ENCODE data around the gene TTI1. TPM values are rescaled to one million over a fixed set of nuclear protein-coding genes. Genes with fewer than 3 reads are reported as not detected.

Gene TTI1
- total and polyA plus RNA-seq, 8 donors = 3.1 to 27.2 (median 6.7) TPM

GRCh38 chr20:37941992-37942391 lies 91.3 kb downstream of the TTI1 start:
- H3K9me3 ChIP-seq = no peaks in the 10 kb centered on the region
- no peaks in the 10 kb centered on the region for H3K36me3 ChIP-seq
- H3K4me1 ChIP-seq = peaks cover 0 to 3% (median 0%) of the 10 kb centered on the region in 4 donors
- no peak overlapping the region for H3K4me3 ChIP-seq
- peak in 1 of 2 donors; percentile 3 for DNase-seq
- intact Hi-C loops (cut with DNase I; ENCODE audit: low total_unique reads) = no loop called here
- no peak overlapping the region for H3K27ac ChIP-seq
- 84 to 96% (median 94%) methylated on average over 6 of the region's 6 CpGs for WGBS, 5 donors
- TF ChIP-seq POLR2A (IDR thresholded peaks at IDR 0.05) = no peak
- TF ChIP-seq POLR2AphosphoS5 (IDR thresholded peaks at IDR 0.05) = no peak
- no peak for TF ChIP-seq CTCF (IDR thresholded peaks at IDR 0.05)
- no peak for TF ChIP-seq EP300 (IDR thresholded peaks at IDR 0.05)
- peaks cover 0 to 13% (median 0%) of the 10 kb centered on the region in 3 donors for H3K27me3 ChIP-seq

DNA sequence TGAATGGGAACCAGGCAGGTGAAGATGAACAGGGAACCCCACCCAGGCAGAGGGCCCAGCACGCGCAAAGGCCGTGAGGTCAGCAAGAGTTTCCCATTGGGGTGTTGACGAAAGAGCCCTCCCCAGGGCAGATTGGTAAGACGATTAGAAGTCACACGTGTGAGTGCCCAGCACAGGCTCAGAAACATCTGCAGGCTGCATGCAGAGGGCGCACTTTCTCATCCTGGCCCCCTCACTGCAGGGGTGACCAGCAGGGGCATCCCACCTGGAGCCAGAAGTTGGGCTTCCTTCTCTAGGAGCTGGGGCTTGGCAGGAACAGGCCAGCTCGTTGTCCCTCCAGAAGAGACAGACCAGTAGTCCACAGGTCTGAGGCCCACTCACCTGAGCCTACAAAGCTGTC lies 91.9 kb downstream of the TTI1 start:
- H3K27me3 ChIP-seq = peaks cover 0 to 13% (median 0%) of the 10 kb centered on the region in 3 donors
- H3K27ac ChIP-seq = no peak overlapping the region
- no peak for TF ChIP-seq POLR2A (IDR thresholded peaks at IDR 0.05)
- no peak for TF ChIP-seq EP300 (IDR thresholded peaks at IDR 0.05)
- no peak for TF ChIP-seq CTCF (IDR thresholded peaks at IDR 0.05)
- no peak for TF ChIP-seq POLR2AphosphoS5 (IDR thresholded peaks at IDR 0.05)

DNA sequence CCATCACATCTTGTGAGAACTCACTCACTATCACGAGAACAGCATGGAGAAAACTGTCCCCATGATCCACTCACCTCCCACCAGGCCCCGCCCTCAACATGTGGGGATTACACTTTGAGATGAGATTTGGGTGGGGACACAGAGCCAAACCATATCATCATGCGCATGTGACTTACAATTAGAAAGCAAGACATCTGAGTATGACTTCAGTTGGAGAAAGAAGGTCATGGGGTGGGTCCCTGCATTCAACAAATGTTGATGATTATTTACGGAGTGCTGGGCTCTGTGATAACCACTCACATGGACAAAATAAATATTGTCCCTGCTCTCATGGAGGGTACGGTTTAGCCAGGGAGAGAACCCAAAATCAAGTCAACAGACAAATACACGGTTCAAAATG lies 92.4 kb downstream of the TTI1 start:
- DNase-seq = peak in 1 of 2 donors; percentile 13
- TF ChIP-seq EP300 (IDR thresholded peaks at IDR 0.05) = no peak
- TF ChIP-seq POLR2A (IDR thresholded peaks at IDR 0.05) = no peak
- no peak for TF ChIP-seq POLR2AphosphoS5 (IDR thresholded peaks at IDR 0.05)
- TF ChIP-seq CTCF (IDR thresholded peaks at IDR 0.05) = no peak
- intact Hi-C loops (cut with DNase I; ENCODE audit: low total_unique reads) = no loop called here

More for the DNA sequence above, 91.9 kb downstream of the TTI1 start:
- WGBS, 5 donors = 61 to 74% (median 70%) methylated on average over 5 to 8 of the region's 8 CpGs
- H3K4me3 ChIP-seq = no peak overlapping the region
- H3K9me3 ChIP-seq = no peaks in the 10 kb centered on the region
- H3K4me1 ChIP-seq = peaks cover 0 to 3% (median 0%) of the 10 kb centered on the region in 4 donors
- intact Hi-C loops (cut with DNase I; ENCODE audit: low total_unique reads) = no loop called here
- DNase-seq = peak in 1 of 2 donors; percentile 24
- no peaks in the 10 kb centered on the region for H3K36me3 ChIP-seq

DNA sequence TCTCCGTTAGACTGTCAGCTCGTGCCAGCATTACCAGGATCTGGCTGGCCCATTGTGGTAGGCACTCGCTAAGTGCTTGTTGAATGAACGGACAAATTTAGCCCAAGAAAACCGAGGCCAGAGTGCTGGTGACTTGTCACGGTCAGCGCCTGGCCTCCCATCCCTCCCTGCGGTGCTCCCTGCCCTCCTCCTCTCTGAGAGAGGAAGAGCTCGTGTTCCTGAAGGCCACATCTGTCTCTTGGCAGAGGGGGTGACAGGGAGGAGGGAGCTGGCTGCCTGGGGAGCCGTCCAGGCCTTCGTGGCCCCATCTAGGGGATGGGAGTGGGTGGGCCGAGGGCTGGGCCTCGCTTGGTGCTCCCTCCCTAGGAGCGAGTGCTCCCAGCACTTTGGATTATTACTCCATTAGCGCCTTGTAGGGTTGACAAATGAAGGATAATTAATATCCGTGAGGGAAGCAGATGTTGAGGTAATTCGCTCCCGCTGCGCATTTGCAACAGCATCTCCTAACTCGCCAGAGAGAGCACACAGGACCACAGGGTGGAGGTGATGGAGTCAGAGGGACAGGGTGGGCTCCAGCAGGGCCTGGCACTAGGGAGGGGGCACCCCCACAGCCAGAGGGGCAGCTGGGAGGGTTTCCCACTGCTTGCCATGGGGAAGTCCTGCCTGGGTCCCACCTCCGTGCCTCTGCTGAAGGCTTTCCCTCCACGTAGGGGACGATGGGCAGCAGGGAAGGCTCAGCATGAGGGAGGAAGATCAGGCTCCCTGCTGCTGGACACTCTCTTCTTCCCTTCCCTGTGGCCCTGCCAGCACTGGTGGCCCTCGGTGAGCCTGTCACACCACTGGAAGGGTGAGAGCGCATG lies 93.3 kb downstream of the TTI1 start:
- intact Hi-C loops (cut with DNase I; ENCODE audit: low total_unique reads) = no loop called here
- no peak overlapping the region for H3K4me3 ChIP-seq
- H3K27ac ChIP-seq = no peak overlapping the region
- H3K4me1 ChIP-seq = no peaks in the 10 kb centered on the region
- TF ChIP-seq EP300 (IDR thresholded peaks at IDR 0.05) = no peak
- no peak for TF ChIP-seq CTCF (IDR thresholded peaks at IDR 0.05)
- TF ChIP-seq POLR2A (IDR thresholded peaks at IDR 0.05) = no peak
- TF ChIP-seq POLR2AphosphoS5 (IDR thresholded peaks at IDR 0.05) = no peak
- WGBS, 5 donors = 83 to 90% (median 85%) methylated on average over 24 to 25 of the region's 25 CpGs
- no peaks in the 10 kb centered on the region for H3K9me3 ChIP-seq
- H3K27me3 ChIP-seq = peaks cover 0 to 9% (median 0%) of the 10 kb centered on the region in 3 donors
- H3K36me3 ChIP-seq = no peaks in the 10 kb centered on the region
- DNase-seq = peak in 1 of 2 donors; percentile 18

More for the DNA sequence above, 92.4 kb downstream of the TTI1 start:
- peaks cover 0 to 3% (median 0%) of the 10 kb centered on the region in 4 donors for H3K4me1 ChIP-seq
- H3K27ac ChIP-seq = no peak overlapping the region
- no peaks in the 10 kb centered on the region for H3K36me3 ChIP-seq
- H3K27me3 ChIP-seq = peaks cover 0 to 13% (median 0%) of the 10 kb centered on the region in 3 donors
- H3K4me3 ChIP-seq = no peak overlapping the region
- WGBS, 5 donors = 59 to 76% (median 70%) methylated on average over 6 of the region's 6 CpGs
- H3K9me3 ChIP-seq = no peaks in the 10 kb centered on the region

Measured in stomach (tissue), 9 donors.